ENCODE data around the gene UNC119B. TPM values are rescaled to one million over a fixed set of nuclear protein-coding genes. Genes with fewer than 3 reads are reported as not detected.

Gene UNC119B
- total RNA-seq, 2 experiments from 2014 or later, result 23.8 to 24.3 TPM

DNA sequence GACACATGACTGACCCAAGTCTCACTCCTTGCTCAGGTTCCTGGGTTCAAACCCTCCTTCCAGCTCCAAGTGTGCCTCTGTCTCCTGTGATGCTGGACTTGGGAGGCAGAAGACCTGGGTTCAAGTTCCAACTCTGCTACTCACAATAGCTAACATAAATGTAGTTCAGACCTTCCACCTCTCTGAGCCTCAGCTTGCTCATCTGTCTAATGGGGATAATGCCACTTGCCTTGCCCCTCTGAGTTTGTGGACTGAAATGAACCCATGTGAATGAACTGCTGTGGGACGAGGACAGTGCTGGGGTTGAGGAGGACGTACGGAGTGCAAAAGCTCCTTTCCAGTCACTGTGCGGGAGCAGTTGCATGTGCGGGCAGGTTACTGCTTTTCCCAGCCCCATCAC lies 56.3 kb downstream of the UNC119B start:
- Mint-ChIP-seq H3K4me1 (ENCODE audit: low read depth) (peaks cover 3% of the 10 kb centered on the region), H3K36me3 (ENCODE audit: low read depth) (peaks cover 9% of the 10 kb centered on the region), H3K9me3 (no peaks in the 10 kb centered on the region), H3K27ac (peak overlapping the region; percentile 20), H3K4me3 (no peak overlapping the region), H3K27me3 (no peaks in the 10 kb centered on the region)
- ChIA-PET POLR2A (interaction anchor here (1.6 kb wide), 1 partner anchor 8 kb away, joined by 4 read pairs; no protein-coding TSS in a partner anchor), CTCF (interaction anchor here (1.3 to 1.4 kb wide), 2 partner anchors 205 to 293 kb away, joined by 3 to 7 read pairs; no protein-coding TSS in a partner anchor)
- intact Hi-C loops (cut with micrococcal nuclease), result no loop called here
- TF ChIP-seq, protein P1, sequence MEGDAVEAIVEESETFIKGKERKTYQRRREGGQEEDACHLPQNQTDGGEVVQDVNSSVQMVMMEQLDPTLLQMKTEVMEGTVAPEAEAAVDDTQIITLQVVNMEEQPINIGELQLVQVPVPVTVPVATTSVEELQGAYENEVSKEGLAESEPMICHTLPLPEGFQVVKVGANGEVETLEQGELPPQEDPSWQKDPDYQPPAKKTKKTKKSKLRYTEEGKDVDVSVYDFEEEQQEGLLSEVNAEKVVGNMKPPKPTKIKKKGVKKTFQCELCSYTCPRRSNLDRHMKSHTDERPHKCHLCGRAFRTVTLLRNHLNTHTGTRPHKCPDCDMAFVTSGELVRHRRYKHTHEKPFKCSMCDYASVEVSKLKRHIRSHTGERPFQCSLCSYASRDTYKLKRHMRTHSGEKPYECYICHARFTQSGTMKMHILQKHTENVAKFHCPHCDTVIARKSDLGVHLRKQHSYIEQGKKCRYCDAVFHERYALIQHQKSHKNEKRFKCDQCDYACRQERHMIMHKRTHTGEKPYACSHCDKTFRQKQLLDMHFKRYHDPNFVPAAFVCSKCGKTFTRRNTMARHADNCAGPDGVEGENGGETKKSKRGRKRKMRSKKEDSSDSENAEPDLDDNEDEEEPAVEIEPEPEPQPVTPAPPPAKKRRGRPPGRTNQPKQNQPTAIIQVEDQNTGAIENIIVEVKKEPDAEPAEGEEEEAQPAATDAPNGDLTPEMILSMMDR (IDR thresholded peaks at IDR 0.05), result no peak
- DNase-seq (no peak), ATAC-seq (no peak)

DNA sequence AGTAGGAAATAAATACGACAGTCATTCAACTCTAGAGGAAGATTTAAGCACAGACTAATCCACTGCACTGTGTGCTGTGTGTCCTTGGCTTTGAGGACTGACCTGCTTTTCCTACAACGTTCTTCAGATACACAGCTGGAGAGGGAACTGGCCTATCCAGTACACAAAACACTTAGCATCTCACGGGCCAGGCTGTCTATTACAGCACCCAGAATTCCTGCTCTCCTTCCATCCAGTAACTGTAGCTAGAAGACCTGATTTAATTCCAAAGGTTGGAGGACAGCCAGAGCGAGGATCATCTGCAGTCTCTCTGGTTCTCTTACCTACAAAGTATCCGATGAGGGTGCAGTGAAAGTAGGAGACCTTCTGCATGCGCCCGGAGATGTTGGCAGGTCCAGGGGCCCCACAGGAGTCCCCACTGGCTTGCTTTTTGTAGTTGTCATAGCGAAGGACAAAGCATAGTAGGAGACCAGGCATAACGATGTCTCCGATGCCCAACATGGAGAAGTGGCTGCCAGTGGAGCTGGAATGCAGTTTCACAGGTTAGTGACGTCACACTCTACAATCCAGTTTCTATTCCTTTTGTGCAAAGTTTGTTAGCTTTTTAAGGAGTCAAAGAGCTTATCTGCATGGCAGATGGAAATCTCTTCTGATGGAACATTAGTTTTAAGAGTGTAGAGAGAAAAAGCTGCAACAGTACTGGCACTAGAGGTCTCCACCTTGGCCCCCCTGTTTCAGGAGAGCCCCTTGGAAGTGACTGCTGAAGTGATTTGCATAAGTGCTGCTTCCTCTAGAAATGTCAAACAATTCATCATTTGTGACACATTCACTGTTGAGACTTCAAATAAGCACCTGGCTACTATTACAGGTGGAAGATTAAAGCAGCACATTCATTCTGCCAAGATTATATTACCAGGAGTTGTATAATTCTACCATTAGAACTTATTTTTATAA lies 57.1 kb downstream of the UNC119B start:
- Mint-ChIP-seq H3K4me1 (ENCODE audit: low read depth) (peaks cover 3% of the 10 kb centered on the region), H3K4me3 (no peak overlapping the region), H3K36me3 (ENCODE audit: low read depth) (peaks cover 9% of the 10 kb centered on the region), H3K27ac (no peak overlapping the region), H3K9me3 (no peaks in the 10 kb centered on the region), H3K27me3 (no peaks in the 10 kb centered on the region)
- no peak for DNase-seq
- ATAC-seq, result no peak
- CTCF ChIA-PET, result interaction anchor here (1.3 to 1.4 kb wide), 2 partner anchors 205 to 292 kb away, joined by 3 to 7 read pairs; no protein-coding TSS in a partner anchor
- intact Hi-C loops (cut with micrococcal nuclease), result no loop called here
- TF ChIP-seq, protein P1 (IDR thresholded peaks at IDR 0.05), result no peak
- POLR2A ChIA-PET, result no interaction called here

GRCh38 chr12:120771097-120771496 lies 60.8 kb downstream of the UNC119B start:
- H3K9me3 Mint-ChIP-seq, result no peaks in the 10 kb centered on the region
- ATAC-seq (no peak), DNase-seq (no peak)
- intact Hi-C loops (cut with micrococcal nuclease), result no loop called here
- TF ChIP-seq, protein P1 (IDR thresholded peaks at IDR 0.05), result no peak
- peaks cover 12% of the 10 kb centered on the region for H3K36me3 Mint-ChIP-seq (ENCODE audit: low read depth)
- ChIA-PET POLR2A (no interaction called here), CTCF (no interaction called here)
- H3K4me1 Mint-ChIP-seq (ENCODE audit: low read depth), result peaks cover 23% of the 10 kb centered on the region
- H3K27me3 Mint-ChIP-seq, result no peaks in the 10 kb centered on the region
- H3K27ac Mint-ChIP-seq, result peak overlapping the region; percentile 28
- H3K4me3 Mint-ChIP-seq, result no peak overlapping the region

Other genes with a start within 250 kb of the UNC119B start
- gene SRSF9, start 240.7 kb upstream of the UNC119B start, total RNA-seq, result 100 to 1,000 TPM; 225 to 236 TPM
- gene DYNLL1, start 214.3 kb upstream of the UNC119B start, total RNA-seq, result 100 to 1,000 TPM; 126 to 137 TPM
- 10 to 100 TPM; 34.4 to 35.5 TPM for gene COQ5, start 181.3 kb upstream of the UNC119B start, total RNA-seq
- 100 to 1,000 TPM; 155 to 159 TPM for gene RNF10, start 176.1 kb upstream of the UNC119B start, total RNA-seq
- gene POP5, start 129.1 kb upstream of the UNC119B start, total RNA-seq, result 10 to 100 TPM; 44.3 to 51.1 TPM
- 1 to 10 TPM in 1 of 2 experiments, under 1 TPM in 1; 0.50 to 1.1 TPM for gene CABP1, start 69.8 kb upstream of the UNC119B start, total RNA-seq
- 10 to 100 TPM; 79.2 to 79.4 TPM for gene MLEC, start 23.3 kb upstream of the UNC119B start, total RNA-seq
- gene ACADS, start 15.4 kb downstream of the UNC119B start, total RNA-seq, result 10 to 100 TPM; 17.4 to 18.1 TPM
- 10 to 100 TPM; 19.8 to 20.8 TPM for gene SPPL3, start 193.9 kb downstream of the UNC119B start, total RNA-seq